Brain microvascular endothelial cell (primary cell): Measurements from ENCODE around the gene WWOX.

ENCODE experiments used
- DNase-seq: peaks from one replicate; pipeline ENCODE4 v3.0.0-alpha.2; 2020
- H3K27ac ChIP-seq: fragments of 250-450 bp; sonication (Bioruptor Pico); 2 replicates; pipeline ENCODE4 v1.5.1; 2020; ENCODE audit warnings: mild to moderate bottlenecking, moderate library complexity
- H3K27me3 ChIP-seq: fragments of 250-450 bp; sonication (Bioruptor Pico); replicated peaks from 2 replicates; pipeline ENCODE4 v1.5.1; 2020; ENCODE audit warnings: mild to moderate bottlenecking
- H3K36me3 ChIP-seq: fragments of 250-450 bp; sonication (Bioruptor Pico); replicated peaks from 2 replicates; pipeline ENCODE4 v1.5.1; 2020; ENCODE audit warnings: mild to moderate bottlenecking
- H3K4me3 ChIP-seq: 2 replicates; pipeline ENCODE4 v1.5.1; 2011; ENCODE audit warnings: low read depth, mild to moderate bottlenecking, control low read depth, low read length, moderate library complexity
- in situ Hi-C: cut with HindIII; loops from 2 replicates; pipeline ENCODE4 v1.10.0; 2017; ENCODE audit warnings: low sequenced_read_pairs, low pct_ligation_motif_present
- TF ChIP-seq, protein P1 (sequence below): IDR thresholded peaks from 2 replicates; pipeline ENCODE4 v1.5.1; 2011; ENCODE audit warnings: low read depth, mild to moderate bottlenecking, moderate library complexity, low read length, control low read depth, inconsistent platforms; ENCODE audit errors: missing control alignments

The WWOX gene

DNA sequence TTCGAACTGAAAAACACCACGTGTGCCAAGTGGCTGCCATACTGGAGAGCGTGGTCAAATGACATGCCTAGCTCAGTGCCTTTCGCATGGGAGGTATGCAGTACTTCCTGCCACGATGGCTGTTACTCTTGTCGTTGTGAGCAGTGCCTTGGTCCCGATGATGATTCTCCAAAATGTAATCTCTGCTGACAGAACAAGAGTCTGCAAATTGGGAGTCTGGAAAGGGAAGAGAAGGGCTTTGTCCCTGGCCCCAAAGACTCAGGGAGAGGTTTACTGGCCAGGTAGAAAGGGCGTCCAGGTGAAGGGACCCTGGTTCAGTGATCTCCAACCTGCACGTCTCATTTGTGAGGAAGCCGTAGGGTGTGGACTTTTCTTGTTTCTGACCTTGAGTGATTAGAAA, 336.6 kb downstream of the WWOX start:
- no peak overlapping the region for H3K27ac ChIP-seq
- no peak for DNase-seq
- H3K4me3 ChIP-seq: no peak overlapping the region
- H3K27me3 ChIP-seq: no peaks in the 10 kb centered on the region
- TF ChIP-seq, protein P1, sequence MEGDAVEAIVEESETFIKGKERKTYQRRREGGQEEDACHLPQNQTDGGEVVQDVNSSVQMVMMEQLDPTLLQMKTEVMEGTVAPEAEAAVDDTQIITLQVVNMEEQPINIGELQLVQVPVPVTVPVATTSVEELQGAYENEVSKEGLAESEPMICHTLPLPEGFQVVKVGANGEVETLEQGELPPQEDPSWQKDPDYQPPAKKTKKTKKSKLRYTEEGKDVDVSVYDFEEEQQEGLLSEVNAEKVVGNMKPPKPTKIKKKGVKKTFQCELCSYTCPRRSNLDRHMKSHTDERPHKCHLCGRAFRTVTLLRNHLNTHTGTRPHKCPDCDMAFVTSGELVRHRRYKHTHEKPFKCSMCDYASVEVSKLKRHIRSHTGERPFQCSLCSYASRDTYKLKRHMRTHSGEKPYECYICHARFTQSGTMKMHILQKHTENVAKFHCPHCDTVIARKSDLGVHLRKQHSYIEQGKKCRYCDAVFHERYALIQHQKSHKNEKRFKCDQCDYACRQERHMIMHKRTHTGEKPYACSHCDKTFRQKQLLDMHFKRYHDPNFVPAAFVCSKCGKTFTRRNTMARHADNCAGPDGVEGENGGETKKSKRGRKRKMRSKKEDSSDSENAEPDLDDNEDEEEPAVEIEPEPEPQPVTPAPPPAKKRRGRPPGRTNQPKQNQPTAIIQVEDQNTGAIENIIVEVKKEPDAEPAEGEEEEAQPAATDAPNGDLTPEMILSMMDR: no peak
- in situ Hi-C loops: no loop called here
- no peaks in the 10 kb centered on the region for H3K36me3 ChIP-seq

DNA sequence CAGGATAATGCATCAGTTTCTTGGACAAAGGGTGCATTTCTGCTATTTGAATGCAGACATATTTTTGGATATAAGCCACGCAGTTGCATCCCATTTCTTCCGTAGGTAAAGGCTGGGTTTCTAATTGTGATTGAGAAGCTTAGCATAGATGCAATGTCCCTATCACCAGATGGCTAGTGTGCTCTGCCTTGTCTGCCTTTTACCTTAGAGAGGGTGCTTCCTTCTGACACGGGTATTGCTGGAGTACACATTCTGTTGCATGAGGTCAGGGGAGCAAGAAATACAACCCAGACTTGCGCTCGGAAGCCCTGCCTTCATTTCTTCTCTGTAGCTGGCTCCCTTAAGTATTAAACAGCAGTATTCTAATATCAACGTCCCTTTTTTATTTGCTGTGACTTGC, 337.4 kb downstream of the WWOX start:
- H3K4me3 ChIP-seq: no peak overlapping the region
- in situ Hi-C loops: no loop called here
- no peaks in the 10 kb centered on the region for H3K27me3 ChIP-seq
- no peak overlapping the region for H3K27ac ChIP-seq
- DNase-seq: no peak
- TF ChIP-seq, protein P1: no peak
- no peaks in the 10 kb centered on the region for H3K36me3 ChIP-seq

DNA sequence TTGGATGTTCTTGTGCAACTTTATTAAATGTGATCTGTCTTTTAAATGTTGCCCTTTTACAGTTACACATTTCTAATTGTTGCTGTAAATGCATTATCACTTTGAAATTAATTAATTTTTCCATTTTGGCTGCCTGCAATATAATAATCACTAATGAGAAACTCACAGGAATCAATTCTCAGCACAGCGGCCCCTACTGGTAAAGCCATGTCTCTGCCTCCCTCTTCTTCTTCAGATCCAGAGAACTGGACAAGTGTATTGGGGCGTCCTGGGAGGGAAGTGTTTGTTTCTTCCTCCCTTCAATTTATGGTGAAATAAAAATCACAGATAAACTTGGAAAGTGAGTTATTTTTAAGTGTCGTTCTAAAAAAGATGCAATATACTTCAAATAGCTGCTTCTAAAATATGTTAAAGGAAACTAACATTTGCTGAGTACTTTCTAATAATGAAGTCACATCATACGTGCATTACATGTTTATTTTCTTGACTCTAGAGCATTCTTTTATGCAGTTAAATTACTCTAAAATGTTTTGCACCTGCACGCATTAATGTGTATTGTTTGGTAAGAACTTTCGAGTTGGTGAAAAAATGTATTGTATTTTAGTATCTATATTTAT, 338.0 kb downstream of the WWOX start:
- TF ChIP-seq, protein P1: peak; percentile 78
- Histone ChIP-seq H3K4me3 (no peak overlapping the region), H3K27me3 (no peaks in the 10 kb centered on the region), H3K36me3 (no peaks in the 10 kb centered on the region), H3K27ac (no peak overlapping the region)
- no peak for DNase-seq
- in situ Hi-C loops: no loop called here

DNA sequence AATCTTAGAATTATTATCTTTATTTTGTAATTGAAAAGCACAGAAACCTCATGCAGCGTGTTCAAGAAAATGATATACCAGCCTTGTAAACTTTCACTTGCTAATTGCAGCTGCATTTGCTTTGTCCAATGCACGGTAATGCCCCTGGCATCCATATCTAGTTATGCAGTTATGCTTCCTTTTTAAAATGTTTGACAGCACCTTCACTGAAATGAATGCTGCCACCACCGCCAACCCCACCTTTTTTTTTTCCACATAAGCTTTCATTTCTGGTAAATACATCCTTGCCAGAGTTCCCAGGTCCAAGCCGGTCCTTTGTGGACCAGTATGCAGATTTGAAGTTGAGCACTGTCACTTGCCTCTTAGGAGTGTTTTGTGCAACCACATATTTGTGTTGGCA, 338.8 kb downstream of the WWOX start:
- Histone ChIP-seq H3K4me3 (no peak overlapping the region), H3K27me3 (no peaks in the 10 kb centered on the region), H3K27ac (no peak overlapping the region), H3K36me3 (no peaks in the 10 kb centered on the region)
- in situ Hi-C loops: no loop called here
- DNase-seq: no peak
- TF ChIP-seq, protein P1: no peak

DNA sequence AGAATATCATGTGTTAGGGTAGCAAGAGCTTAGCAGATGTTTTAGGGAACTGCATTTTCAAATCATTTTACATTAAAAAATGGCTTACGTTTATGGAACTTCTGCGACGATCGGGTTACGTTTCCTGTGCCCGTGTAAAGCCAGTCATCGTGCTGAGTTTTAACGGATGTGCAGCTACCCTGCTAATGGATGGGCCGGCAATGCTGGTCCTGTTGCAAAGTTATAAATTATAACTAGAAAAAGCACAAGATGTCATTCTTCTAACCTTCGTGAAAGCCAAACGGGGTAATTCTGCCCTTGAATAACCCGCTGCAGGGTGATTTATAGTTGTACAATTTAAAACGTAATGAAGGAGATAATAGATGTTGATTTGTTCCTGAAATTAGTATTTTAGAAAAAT, 339.2 kb downstream of the WWOX start:
- H3K27me3 ChIP-seq: no peaks in the 10 kb centered on the region
- TF ChIP-seq, protein P1: no peak
- no peaks in the 10 kb centered on the region for H3K36me3 ChIP-seq
- no peak overlapping the region for H3K27ac ChIP-seq
- in situ Hi-C loops: no loop called here
- H3K4me3 ChIP-seq: no peak overlapping the region
- DNase-seq: no peak

DNA sequence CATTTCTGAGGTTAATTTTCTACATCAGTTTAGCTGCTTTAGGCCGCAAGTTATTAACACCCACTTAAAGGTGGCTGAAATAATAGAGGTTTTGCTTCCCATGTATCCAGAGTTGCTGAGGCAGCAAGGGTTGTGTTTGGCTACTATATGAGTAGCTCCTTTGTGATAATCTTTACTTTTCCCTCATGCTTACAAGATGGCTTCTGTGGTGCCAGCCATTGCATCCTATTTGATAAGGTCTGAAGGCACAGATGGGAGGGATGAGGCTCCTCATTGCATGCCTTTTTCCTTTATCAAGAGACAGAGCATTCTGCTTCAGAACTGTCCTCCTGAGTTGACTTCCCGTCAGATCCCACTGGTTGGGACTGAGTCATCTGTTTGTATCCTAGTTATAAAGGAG, 340.2 kb downstream of the WWOX start:
- no peak overlapping the region for H3K4me3 ChIP-seq
- H3K36me3 ChIP-seq: no peaks in the 10 kb centered on the region
- no peak overlapping the region for H3K27ac ChIP-seq
- no peaks in the 10 kb centered on the region for H3K27me3 ChIP-seq
- TF ChIP-seq, protein P1: no peak
- no peak for DNase-seq
- in situ Hi-C loops: no loop called here
